GM19328 (cell line): Measurements from ENCODE around the gene FERD3L.
"Not testable (repeated sequence)": the region's sequence is repeated elsewhere in the genome, so short reads cannot be mapped to it uniquely, and the experiment has no call there.

Source experiments
- ATAC-seq: cut with Tn5 transposase; IDR thresholded peaks from one replicate; pipeline ENCODE4 v1.9.1; 2021; ENCODE audit warnings: mild to moderate bottlenecking, moderate library complexity; ENCODE audit not compliant: unreplicated experiment

Gene FERD3L

GRCh38 chr7:19144661-19145433, at the start of gene FERD3L:
Gene FERD3L, minus strand, starts transcription at chr7:19145421. Its CDS starts 59 bp downstream, at chr7:19145362.
- ATAC-seq = no peak

GRCh38 chr7:19194417-19194816, 49.2 kb upstream of the FERD3L start:
- not testable (repeated sequence) for ATAC-seq

GRCh38 chr7:19181634-19182033, 36.4 kb upstream of the FERD3L start:
- ATAC-seq = no peak

- ATAC-seq = no peak
Measured at GRCh38 chr7:19178595-19178994, 33.4 kb upstream of the FERD3L start.

- ATAC-seq = no peak
Measured at GRCh38 chr7:19177269-19177668, 32.0 kb upstream of the FERD3L start.

- no peak for ATAC-seq
Measured at GRCh38 chr7:19175241-19175640, 30.0 kb upstream of the FERD3L start.

GRCh38 chr7:19161671-19162070, 16.4 kb upstream of the FERD3L start:
- no peak for ATAC-seq

- no peak for ATAC-seq
Measured at GRCh38 chr7:19146699-19147098, 1.5 kb upstream of the FERD3L start.

GRCh38 chr7:19145434-19146115, 354 bp upstream of the FERD3L start:
- ATAC-seq = no peak

- ATAC-seq = no peak
Measured at GRCh38 chr7:19143881-19144574, 1.2 kb downstream of the FERD3L start.

GRCh38 chr7:19139706-19140327, 5.4 kb downstream of the FERD3L start:
- ATAC-seq = no peak

GRCh38 chr7:19133886-19134285, 11.3 kb downstream of the FERD3L start:
- ATAC-seq = no peak

- ATAC-seq = no peak
Measured at GRCh38 chr7:19133390-19133789, 11.8 kb downstream of the FERD3L start.

- no peak for ATAC-seq
Measured at GRCh38 chr7:19128856-19129255, 16.4 kb downstream of the FERD3L start.

GRCh38 chr7:19121977-19122588, 23.1 kb downstream of the FERD3L start:
- no peak for ATAC-seq

GRCh38 chr7:19119870-19120486, 25.2 kb downstream of the FERD3L start:
- ATAC-seq = no peak

GRCh38 chr7:19119372-19119771, 25.8 kb downstream of the FERD3L start:
- ATAC-seq = no peak

GRCh38 chr7:19118636-19119371, 26.4 kb downstream of the FERD3L start:
- ATAC-seq = no peak

- no peak for ATAC-seq
Measured at GRCh38 chr7:19117870-19118608, 27.2 kb downstream of the FERD3L start.
